ENCODE results near the gene TPRG1.

GRCh38 chr3:189122110-189122509, 49.7 kb upstream of the TPRG1 start:
- no peak for TF ChIP-seq CTCF (IDR thresholded peaks at IDR 0.05; ENCODE audit: extremely low read depth in 1 of 2, insufficient read depth in 1 of 2, low read depth in 1 of 2, low read length in 2 of 2)
- no peak for TF ChIP-seq POLR2A (IDR thresholded peaks at IDR 0.05; ENCODE audit: low read depth, low read length)
- TF ChIP-seq EZH2 (IDR thresholded peaks at IDR 0.05; ENCODE audit: borderline replicate concordance, low read depth, low read length, severe bottlenecking): no peak
- TF ChIP-seq MAX (IDR thresholded peaks at IDR 0.05; ENCODE audit: insufficient read depth, insufficient read length): no peak

Measured in endothelial cell of umbilical vein (primary cell).